AG20443 (cell line): ENCODE results near the gene GRHPR.
"Not testable (repeated sequence)": the region's sequence is repeated elsewhere in the genome, so short reads cannot be mapped to it uniquely, and the experiment has no call there.

ENCODE experiments used
- DNase-seq: peaks from one replicate; pipeline ENCODE4 v3.0.0; 2012; ENCODE audit warnings: low spot score, mixed read lengths

The GRHPR gene

DNA sequence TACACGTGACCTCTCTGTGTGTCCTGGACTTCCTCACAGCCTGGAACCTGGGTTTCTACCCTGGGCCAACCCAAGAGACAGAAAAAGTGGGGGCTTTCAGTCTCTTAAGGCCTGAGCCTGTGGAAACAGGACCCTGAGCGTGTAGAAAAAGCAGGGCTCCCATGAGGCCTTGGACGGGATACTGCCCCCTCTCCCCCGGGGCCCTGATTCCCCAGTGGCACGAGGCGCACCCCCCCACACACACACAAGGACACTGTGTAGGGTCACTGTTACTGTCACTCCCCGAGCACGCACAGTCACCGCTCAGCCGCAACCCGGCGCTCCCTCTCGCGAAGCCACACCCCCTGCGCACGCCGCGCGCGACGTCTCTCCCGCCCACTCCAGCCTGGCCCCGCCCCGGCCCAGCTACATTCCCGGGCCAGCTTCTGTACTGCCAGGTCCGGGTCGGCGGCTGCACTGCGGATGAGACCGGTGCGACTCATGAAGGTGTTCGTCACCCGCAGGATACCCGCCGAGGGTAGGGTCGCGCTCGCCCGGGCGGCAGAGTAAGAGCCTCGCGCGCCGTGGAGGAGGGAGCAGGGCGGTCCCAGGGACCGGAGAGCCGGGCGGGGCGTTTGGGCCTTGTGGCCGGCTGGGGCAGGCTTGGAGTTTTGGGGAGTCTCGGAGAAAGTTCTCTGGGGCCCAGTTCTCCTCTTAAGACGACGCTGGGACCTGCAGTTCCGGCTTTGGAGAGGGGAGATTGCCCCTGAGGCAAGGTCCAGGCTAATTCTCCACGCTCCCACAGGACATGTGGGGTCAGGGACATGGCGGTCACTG, at the start of gene GRHPR:
Gene GRHPR (plus strand): TSS at position 408 of the 816 bp plus-strand sequence. CDS start 55 bp downstream, at position 463.
- DNase-seq, result peak; percentile 97

DNA sequence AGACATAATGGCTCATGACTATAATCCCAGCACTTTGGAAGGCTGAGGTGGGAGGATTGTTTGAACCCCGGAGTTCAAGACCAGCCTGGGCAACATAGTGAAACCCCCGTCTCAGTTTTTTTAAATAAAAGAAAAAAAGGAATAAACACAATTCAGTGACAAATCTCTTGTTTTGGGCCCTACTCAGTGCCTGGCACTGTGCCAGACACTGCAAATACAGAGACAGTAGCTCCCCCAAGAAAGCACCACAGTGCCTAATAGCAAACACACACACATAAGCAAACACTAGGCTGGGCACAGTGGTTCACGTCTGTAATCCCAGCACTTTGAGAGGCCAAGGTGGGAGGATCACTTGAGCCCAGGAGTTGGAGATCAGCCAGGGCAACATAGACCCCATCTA, 49.7 kb upstream of the GRHPR start:
- no peak for DNase-seq

GRCh38 chr9:37373621-37374020, 48.9 kb upstream of the GRHPR start:
- no peak for DNase-seq

DNA sequence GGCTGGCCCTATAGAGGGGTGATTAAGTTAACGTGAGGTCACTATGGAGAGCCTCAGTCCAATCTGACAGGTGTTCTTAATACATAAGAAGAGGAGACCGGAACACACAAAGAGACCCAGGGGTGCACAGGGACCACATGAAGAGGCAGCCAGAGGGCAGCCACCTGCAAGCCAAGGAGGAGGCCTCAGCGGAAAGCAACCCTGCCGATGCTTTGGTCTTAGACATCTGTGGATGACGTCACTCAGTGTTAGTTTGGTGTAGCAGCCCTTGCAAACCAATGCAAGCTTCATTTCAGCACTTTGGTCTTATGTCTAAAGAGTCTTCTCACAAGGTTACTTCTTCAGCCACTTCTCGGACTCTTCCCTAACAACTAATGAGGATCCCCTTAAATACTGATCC, 47.6 kb upstream of the GRHPR start:
- DNase-seq, result no peak

- DNase-seq, result no peak
Observed at GRCh38 chr9:37377688-37378612, 44.5 kb upstream of the GRHPR start.

DNA sequence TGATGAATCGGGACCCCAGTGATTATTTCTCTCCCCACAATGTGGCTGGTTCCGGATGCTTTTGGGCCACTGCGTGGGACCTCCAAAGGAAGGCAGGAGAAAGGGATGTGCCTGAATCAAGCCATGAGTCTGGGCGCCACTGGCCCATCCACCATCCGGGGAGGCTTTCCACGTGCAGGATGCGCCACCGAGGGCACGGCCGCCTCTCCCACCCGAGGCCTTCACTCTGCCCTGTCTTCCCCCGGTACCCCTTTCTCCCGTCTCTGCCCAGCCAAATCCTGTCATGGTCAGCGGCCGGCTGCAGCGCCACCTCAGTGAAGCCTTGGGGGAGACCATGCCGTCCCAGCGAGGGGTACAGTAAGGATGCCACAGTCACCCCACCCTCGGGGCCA, 43.9 kb upstream of the GRHPR start:
- no peak for DNase-seq

DNA sequence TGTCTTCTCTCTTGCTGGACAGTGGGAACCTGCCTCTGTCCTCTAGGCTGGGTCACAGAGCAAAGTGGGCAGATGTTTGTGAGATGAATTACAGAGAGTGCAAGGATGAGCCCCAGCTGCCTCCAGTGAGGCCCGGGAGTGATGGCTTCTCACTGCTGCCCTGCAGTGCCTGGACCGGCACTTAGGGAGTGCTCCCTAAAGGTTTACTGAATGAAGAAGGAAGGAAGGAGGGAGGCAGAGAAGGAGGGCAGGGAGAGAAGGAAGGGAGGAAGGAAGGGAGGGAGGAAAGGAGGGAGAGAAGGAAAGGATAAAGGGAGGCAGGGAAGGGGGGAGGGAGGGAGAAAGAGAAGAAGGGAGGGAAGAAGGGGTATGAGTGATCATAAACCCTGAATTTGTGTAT, 42.7 kb upstream of the GRHPR start:
- no peak for DNase-seq

- DNase-seq, result no peak
Observed at GRCh38 chr9:37380570-37380969, 41.9 kb upstream of the GRHPR start.

DNA sequence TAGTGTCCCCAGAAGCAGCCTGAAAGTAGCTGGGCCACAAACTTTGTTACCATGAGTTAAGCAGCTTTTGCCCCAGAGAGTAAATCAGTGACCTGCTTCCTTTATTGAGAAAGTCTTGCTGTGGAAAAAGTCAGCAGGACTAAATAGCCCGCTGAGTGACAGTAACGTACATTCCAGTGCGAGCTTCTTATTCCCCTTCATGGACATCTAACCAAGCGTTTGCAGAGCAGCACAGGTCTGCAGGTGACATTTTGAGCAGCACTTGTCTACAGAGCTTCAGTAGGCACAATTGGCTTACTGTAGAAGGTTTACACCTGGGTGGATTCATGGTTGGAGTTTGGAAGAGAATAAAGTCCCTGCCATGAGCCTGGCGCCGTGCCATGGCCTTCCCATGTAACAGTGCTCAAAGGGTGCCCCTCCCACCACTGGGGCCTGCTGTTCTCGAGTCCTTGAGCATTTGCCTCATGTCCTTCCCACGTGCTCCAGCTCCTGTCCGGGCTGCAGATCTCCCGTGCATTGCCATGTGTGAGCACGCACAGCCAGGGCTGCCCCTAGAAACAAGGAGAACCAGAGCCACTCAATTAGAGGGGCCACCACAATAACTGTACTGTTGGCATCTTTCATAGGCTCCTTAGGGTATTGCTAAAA, 41.3 kb upstream of the GRHPR start:
- no peak for DNase-seq

- DNase-seq, result no peak
Observed at GRCh38 chr9:37382161-37382981, 40.1 kb upstream of the GRHPR start.

DNA sequence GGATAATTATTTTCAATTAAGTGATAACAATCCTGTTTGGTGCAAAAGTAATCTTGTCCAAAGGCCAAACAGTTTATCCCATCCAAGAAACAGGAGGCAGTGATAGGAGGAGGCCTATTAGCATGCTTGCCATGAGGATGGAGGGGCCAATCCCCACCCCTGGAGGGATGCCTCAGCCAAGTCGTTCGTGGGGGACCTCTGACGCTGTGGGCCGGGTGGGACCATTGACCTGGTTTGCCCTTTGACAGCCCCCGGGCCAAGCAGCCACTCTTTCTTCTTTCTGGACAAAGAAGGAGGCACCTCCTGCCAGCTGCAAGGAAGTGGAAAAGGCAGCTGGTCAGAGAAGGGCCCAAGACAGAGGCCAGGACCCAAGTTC, 39.5 kb upstream of the GRHPR start:
- no peak for DNase-seq

- no peak for DNase-seq
Observed at GRCh38 chr9:37383393-37383792, 39.1 kb upstream of the GRHPR start.

DNA sequence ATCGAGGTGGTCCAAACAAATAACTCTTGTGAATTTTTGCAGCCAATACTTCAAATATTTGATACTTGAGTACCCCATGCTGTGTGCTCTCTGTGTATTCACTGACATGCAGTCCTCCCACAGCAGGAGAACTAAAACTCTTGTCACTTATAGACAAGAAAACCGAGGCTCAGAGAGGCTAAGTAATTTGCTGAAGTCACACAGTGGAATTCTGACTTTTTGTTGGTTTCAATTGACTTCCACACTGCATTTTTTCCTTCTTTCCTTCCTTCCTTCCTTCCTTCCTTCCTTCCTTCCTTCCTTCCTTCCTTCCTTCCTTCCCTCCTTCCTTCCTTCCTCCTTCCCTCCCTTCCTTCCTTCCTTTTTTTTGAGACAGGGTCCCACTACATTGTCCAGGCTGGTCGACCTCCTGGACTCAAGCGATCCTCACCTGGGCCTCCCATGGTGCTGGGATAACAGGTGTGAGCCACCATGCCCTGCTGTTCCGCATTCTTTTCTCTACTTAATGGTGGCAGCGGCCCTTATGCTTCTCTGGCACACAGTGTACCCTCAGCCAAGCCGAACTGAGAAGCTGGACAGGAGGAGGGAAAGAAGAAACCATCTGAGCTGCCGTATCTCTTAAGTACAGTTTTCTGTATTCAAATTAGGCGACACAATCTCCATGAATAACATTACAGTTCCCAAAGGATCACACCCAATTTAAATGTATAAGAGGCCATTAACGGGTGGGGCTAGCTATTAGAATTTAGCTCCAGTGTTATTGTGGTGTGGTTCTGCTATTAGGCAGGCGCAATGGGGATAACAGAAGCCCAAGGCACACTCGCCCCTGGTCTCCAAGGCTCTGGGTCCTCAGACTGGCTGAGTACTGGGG, 38.4 kb upstream of the GRHPR start:
- no peak for DNase-seq

DNA sequence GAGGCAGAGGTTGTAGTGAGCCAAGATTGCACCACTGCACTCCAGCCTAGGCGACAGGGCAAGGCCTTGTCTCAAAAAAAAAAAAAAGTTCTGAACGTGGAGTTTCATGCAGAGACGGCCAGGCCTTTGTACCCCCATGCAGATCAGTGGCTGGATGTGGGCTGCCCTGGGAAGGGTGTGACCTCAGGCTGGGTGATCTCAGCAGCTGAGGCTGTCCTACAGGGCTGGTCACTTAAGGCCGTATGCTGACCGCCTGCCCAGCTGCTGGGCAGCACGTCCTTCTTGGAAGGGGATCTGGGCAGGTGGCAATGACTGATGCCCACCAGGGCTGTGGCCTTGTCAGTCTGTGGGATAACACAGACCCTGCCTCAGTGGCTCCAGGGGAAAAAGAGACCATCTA, 37.2 kb upstream of the GRHPR start:
- DNase-seq, result no peak

DNA sequence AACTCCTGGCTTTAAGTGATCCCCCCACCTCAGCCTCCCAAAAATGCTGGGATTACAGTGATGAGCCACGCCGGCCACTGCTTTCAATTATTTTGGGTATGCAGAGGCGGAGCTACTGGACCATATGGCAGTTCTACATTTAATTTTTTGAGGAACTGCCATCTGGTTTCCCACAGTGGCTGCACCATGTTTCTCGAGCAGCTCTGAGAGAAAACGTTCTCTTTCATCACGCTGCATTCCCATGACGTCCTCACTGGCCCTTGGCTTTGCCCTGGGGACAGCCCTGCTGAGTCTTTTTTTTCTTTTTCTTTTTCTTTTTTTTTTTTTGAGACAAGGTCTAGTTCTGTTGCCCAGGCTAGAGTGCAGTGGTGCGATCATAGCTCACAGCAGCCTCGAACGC, 35.5 kb upstream of the GRHPR start:
- DNase-seq, result no peak

- no peak for DNase-seq
Observed at GRCh38 chr9:37390759-37391158, 31.7 kb upstream of the GRHPR start.

DNA sequence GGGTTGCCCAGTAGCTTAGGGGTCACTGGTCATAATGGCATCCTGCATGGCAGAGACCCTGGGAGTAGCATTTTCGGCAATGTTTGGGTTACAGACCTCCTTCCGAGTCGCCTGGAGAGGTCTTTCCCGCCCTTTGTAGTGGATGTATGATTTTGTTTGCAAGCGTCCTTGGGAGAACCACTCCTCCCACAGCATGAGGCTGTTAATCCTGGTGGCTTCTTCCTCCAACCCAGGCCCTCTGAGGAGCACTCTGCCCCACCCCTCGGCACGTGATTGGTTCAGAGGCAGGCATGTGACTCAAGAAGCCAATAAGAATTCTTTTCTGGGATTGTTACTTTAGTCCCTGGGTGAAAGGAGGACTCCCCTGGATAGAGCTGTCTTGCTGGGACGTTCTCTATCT, 30.2 kb upstream of the GRHPR start:
- DNase-seq, result no peak

DNA sequence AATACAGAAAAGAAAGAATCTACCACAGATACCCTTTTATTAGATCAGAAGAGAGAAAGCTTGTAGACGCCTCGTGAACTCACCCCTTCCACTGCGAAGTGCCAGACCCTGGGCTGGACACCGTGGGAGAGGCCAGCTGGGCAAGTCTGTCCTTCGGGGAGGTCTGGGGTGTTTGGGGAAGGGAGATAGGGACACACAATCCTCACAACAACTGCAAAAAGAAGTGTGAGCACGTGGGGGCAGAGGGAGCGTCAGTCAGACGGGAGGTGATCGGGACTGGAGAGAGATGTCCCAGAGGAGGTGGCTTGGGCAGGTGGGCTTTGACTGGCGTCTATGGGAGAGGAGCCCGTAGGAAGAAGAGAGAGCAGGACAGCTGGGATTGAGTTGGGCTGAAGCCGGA, 27.3 kb upstream of the GRHPR start:
- no peak for DNase-seq

DNA sequence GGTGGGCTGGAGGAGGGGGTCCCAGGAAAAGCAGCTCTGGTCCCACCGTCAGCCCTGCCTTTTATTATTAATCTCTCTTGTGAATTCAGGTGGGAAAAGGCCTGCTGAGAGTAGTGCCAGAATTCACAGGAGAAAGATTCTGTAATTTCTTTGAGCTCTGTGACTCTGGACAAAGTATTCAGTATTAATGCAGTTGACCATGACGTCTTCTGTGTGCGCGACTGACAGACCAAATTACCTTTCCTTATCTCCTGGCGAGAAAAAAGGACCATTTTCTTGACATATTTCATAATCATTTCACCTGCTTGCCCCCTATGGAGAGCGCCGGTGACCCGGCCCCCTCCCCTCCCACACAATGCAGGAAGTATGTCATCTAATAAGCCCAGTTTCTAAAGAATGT, 26.8 kb upstream of the GRHPR start:
- no peak for DNase-seq

GRCh38 chr9:37397948-37398347, 24.5 kb upstream of the GRHPR start:
- DNase-seq, result not testable (repeated sequence)
